ENCODE data around the gene DPP10.

Gene DPP10

DNA sequence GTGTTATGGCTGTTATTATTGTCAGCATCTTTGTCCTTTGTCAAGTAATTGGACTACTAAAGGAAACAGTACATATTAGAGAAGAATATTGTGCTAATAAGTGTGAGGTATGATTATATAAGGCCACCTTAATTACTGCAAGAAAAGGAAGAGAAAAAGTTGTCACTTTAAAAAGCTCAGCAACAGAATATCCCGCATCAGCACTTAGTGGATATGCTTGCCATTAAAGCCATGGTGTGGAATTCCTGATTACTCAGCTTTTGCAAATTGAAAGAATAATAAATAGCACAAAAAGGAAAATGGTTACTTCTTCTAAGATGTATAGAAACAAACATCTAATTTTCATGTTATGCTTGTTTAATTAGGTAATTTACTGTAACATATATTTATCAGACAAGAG is 347.5 kb downstream of the DPP10 start:
- in situ Hi-C loops (cut with HindIII; ENCODE audit: low sequenced_read_pairs): no loop called here

DNA sequence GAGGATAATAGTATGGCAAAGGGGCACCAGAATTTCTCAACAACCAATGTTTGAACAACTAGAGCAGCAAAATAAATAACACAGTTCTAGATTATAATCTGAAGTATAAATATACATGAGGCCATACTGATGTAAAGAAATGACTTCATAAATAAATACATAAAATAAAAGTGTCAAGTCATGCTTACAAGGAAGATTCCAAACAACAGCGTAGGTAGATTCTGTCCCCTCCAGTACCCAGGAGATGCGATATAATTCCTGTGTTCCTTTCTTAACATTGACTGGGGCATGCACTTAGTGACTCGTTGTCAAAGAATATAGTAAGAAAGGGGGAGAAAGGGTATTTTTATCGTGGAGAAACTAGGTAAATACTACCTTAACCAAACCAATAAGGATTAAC is 355.1 kb downstream of the DPP10 start:
- in situ Hi-C loops (cut with HindIII; ENCODE audit: low sequenced_read_pairs): no loop called here

DNA sequence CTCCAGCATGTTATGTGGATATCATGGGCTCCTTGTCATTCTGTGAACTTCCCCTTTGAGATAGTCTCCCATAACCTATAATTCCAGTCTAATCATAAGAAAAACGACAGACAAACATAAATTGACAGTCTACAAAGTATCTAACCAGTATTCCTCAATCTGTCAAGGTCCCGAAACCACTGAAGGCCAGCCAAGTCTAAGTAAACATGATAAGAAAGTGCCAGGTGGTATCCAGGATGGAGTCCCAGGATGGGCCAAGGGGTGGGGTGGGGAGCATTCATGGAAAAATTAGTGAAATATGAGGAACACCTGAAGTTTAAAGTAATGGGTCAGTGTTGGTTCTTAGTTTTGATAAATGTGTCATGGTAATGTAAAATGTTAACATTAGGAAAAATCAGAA is 355.5 kb downstream of the DPP10 start:
- in situ Hi-C loops (cut with HindIII; ENCODE audit: low sequenced_read_pairs): no loop called here

DNA sequence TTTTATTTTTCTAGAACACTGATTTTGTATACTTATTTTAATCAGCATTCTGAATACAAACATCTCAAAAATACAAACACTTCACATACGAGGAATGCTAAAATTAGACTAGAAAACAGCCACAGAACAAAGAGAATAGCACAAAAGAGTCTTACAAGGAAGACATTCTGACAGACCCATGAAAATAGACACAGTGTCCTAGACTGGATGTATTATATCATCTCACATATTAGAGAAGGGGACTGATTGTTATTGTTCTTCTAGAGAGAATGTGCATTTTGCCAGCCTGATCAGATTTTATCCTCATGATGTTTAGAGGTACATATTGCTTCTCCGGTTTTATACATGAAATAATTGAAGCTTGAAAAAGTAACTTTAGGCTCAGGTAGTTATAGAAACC is 357.9 kb downstream of the DPP10 start:
- in situ Hi-C loops (cut with HindIII; ENCODE audit: low sequenced_read_pairs): no loop called here

DNA sequence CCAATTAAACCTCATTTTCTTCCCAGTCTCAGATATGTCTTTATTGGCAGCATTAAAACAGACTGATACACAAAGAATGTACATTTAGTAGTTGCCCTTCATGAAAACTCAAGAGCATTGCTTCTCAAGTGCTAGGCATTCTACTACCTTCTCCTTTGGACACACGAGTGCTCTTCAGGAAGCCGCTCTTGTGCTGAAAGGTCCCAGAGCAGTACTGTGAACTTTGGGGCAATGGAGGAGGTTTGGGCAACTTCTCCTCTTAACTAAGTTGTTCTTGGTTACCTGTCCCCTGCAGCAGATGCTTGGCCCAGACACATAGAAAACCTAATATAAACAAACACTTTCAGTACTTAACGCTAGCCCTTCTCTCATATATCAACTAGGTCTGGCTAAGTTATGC is 362.8 kb downstream of the DPP10 start:
- in situ Hi-C loops (cut with HindIII; ENCODE audit: low sequenced_read_pairs): no loop called here

DNA sequence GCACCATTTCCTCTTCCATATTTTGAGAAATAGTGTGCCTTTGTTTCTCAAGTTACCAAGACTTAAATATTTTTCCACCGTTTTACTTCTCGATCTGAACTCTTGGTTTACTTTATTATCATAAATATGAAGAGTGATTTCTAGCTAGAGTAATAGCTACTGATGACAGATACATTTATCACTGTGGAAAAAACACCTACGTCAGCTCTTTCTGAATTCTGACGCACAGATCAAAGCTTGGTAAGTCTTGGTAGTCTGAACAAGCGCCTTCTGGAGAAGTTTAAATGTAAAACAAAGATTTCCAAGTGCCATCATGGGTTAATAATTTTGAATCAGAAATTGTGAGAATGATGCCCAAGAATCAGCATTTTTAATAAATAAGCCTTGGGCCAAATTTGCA is 367.7 kb downstream of the DPP10 start:
- in situ Hi-C loops (cut with HindIII; ENCODE audit: low sequenced_read_pairs): no loop called here

DNA sequence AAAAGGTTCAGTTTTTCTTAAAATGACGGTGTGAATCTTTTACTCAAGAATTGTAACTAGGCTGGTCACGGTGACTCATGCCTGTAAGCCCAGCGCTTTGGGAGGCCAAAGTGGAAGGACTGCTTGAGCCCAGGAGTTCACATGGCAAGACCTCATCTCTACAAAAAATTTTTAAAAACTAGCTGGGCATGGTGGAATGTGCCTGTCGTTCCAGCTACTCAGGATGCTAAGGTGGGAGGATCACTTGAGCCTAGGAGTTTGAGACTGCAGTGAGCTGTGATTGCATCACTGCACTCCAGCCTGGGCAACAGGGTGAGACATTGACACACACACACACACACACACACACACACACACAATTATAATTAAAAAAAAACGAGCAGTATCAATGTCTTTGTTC is 369.8 kb downstream of the DPP10 start:
- in situ Hi-C loops (cut with HindIII; ENCODE audit: low sequenced_read_pairs): no loop called here

DNA sequence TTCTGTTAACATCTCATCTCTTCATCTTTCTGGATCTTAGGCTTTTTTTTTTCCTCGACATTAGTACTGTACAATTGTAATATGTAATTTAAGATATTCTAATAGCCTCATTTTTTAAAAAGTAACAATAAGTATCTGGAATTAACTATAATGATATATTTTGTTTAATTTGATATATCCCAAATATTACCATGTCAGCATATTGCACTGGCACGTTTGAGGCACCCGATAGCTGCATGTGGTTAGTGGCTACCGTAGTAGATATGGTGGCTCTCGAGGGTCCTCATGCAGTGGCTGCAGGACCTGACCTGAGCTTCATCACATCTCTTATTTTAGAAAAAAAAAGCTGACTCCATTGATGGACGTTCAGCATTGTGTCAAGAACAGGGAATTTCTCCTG is 371.9 kb downstream of the DPP10 start:
- in situ Hi-C loops (cut with HindIII; ENCODE audit: low sequenced_read_pairs): no loop called here

DNA sequence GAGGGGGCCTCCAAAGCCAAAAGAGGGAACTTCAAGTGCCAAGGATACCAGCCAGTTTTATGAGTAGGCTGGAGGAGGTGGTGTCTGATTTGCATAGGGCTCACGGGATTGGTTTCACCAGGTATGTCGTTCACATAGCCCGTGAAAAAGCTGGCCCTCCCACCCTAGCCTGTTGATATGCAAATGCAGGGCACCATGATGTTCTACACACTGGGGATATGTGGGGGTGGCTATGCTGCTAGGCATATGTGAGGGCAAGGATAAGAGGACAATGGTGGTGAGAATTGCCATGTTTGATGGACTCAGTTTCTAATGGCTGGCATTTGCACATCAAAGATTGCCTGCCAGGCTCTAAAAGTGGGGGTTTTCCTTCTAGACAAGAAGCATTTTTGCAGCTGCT is 378.6 kb downstream of the DPP10 start:
- in situ Hi-C loops (cut with HindIII; ENCODE audit: low sequenced_read_pairs): no loop called here

DNA sequence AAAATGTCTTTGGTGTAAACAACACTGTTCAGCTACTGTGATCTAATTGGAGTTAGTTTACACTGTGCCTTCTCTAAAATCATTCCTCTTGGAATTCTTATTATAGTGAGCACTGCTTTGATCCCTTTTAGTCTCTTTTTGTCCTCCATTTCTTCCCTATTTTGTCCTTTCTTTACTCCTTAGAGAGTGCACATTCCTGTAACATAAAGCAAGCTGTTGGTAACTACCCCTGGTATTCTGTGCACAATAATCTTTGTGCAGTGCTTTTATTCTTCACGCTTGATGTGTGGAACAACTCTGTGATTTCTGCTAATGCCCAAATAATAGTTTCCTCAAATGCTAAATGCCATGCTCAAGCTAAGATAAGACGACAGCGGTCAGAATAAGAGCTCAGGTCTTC is 401.5 kb downstream of the DPP10 start:
- in situ Hi-C loops (cut with HindIII; ENCODE audit: low sequenced_read_pairs): no loop called here

DNA sequence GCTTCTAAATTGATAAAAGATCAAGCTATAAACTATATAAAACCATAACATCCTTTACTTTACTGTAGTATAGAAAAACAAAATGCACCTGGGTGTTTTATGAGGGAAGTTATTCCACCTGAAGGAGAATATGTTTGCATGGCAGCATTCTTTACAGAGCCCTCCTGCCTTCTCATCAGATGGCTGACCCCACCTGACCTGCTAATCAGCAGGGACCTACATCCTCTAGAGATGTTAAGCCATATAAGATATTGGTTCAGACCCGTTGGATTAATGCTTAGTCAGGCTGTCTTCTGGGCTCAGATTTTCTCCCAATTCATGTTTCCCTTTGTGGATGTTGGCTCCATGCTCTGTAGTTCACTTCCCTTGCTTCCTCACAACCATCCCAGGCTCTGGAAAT is 414.8 kb downstream of the DPP10 start:
- in situ Hi-C loops (cut with HindIII; ENCODE audit: low sequenced_read_pairs): no loop called here

DNA sequence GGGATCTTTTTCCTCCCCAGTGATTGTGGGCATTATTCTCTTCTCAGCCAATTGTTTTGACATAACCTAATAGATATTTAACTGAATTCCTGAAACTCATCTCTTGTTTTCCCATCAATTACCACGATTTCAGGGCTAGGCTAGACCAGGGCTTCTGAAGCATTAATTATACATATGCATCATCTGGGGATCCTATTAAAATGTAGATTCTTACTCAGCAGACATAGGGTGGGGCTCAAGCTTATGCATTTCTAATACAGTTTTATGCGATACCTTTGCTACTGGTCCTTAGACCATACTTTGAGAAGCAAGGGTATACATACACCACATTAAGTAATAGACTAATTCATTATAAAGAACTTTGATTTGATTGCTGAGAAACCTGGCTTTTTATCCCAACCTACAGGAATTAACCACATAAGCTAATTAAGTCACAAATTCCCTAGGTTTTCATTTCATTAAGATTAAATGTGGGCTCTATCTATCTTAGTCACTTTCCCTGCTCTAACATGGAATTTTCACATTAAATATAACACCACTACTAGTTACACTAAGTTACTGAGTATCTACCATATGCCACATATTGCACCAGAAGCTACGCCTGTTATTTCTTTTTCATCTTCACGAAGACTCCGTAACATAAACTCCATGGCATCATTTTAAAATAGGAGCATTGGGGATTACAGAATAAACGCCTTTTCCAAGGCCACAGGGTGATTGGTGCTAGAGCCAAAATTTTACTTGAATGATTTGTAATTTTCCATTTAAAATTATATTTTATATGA is 417.5 kb downstream of the DPP10 start:
- in situ Hi-C loops (cut with HindIII; ENCODE audit: low sequenced_read_pairs): no loop called here

DNA sequence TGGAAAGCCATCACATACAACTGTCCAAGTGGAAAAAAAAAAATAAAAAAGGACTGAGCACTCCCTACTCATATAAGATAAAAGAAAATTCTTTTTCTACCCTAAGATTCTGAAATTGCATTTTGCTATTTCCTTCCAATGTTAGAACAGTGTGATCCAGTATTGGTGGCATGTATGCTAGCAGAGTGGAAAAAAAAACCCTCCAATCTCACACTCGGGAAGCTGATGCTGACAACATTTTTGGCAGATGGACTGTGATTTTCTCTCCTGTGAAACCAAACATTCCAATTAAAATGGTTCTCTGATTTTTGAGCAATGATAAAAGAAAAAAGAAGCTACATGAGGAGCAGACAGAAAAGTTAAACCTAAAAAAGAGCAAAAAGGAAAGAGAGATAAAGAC is 419.8 kb downstream of the DPP10 start:
- in situ Hi-C loops (cut with HindIII; ENCODE audit: low sequenced_read_pairs): no loop called here

DNA sequence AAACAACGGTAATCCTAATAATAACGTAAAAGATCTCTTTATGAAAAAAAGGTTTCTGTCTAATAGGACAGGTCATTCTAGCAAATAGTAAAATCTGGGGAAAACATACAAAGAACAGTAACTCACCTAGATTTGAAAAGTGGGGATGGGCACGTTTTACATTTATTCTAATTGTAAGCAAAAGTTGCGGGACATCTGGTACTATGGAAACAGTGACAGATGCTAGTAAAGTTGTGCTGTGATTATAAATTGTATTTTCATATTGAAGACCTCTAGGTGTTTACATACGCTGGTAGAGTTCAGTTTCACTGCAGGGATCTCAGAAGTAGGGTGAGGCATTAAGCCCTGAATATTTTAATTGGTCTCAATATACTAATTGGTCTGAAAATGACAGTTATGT is 422.5 kb downstream of the DPP10 start:
- in situ Hi-C loops (cut with HindIII; ENCODE audit: low sequenced_read_pairs): no loop called here

DNA sequence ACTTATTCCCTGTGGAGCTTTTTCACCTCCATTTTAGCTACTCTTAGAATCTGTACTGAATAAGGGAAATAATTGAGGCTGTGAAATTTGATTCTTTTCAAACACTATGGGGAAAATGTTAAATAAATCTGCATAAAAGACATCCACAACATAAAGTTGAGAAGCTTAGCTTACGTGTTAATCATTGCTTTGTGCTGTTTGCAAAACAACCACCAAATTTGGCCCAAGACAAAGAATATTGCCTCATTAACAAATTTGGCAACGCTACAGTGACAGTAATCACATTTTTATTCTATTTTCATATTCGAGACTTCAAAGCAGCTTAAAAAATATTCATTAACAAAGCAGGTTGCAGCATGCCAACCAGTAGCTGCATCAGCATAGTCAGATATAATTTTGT is 437.6 kb downstream of the DPP10 start:
- in situ Hi-C loops (cut with HindIII; ENCODE audit: low sequenced_read_pairs): no loop called here

DNA sequence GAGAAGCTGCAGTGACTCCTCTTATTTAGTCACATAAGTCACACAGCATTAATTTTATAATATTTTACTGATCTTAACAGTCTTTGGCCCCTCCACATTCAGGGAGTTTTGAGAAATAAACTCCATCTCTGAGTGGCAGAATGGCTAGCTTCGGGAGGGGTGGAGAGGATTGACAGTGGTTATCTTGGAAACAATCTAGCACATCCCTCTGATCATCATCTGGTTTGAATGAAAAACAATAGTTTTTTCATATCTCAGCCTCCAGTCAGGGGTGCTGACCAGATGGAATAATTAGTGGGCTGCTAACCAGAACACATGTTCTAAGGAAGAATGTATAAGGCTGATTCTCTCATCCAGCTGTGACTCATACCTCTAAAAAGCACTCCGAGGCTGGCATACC is 477.5 kb downstream of the DPP10 start:
- in situ Hi-C loops (cut with HindIII; ENCODE audit: low sequenced_read_pairs): no loop called here

DNA sequence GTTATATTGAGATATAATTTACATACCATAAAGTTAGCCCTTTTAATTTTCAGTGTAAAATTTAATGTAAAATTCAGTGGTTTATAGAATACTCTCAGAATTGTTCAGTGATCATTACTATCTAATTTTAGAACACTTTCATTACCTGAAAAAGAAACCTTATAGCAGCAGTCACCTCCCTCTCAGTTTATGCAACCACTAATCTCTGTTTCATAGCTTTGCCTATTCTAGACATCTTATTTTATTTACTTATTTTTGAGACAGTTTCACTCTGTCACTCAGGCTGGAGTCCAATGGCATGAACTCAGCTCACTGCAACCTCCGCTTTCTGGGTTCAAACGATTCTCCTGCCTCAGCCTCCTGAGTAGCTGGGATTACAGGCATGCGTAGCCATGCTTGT is 479.6 kb downstream of the DPP10 start:
- in situ Hi-C loops (cut with HindIII; ENCODE audit: low sequenced_read_pairs): no loop called here

DNA sequence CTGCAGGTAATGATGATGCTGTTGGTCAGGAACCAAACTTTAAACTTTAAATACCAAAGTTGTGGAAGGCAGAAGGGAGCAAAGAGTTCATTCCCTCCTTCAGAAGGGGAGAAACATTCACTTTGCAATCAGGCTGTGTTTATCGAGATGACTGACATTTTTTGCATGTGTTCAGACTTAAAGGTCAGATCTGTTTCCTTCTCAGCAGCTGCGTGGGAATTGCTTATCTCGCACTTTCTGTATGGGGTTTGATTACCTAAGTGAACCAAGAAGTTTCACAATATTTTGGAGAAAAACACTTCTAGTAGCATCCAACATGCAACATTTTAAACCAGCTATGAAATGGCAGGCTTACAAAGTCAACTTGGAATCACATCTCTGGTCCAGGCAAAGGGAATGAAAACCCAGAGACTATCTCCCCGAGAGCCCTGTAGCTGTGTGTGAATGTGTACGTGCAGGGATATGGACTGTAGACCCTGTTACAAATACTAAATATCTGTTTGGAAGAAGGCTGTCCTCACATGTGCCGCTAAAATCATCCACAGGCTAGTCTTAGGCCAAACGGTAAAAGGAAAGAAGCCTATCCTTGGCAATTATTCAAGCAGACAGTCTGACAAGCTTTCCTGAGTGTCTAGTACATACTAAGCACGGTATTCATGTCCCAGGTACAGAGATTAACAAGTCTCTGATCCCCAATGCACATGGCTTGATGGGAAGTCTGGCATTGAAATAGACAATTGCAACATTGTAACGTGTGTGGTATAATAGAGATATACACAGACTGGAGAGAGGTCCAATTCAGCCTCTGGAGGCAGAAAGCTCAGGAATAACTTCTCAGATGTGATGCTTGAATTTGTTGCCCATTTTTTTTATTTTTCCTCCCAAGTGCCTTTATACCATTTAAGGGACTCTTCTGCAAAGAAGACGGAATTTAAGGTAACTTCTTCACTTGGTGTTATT is 483.1 kb downstream of the DPP10 start:
- in situ Hi-C loops (cut with HindIII; ENCODE audit: low sequenced_read_pairs): no loop called here

DNA sequence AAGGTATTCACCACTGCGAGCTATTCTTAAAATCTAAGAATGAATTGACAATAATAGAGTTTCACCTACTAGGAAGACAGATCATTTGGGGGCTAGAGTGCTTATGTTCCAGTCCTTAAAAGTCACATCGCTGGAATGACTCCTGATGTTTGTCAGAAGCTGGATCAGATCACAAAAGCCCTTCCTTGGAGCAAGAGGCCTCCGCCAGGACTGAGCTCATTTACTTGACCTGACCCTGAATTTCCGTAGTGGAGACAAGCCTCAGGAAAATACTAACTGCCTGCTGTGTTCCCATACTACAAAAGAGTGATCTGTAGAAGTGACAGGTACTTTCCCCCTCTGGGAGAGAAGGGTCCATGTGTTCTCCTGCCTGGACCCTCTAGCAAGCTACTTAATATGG is 483.9 kb downstream of the DPP10 start:
- in situ Hi-C loops (cut with HindIII; ENCODE audit: low sequenced_read_pairs): no loop called here

DNA sequence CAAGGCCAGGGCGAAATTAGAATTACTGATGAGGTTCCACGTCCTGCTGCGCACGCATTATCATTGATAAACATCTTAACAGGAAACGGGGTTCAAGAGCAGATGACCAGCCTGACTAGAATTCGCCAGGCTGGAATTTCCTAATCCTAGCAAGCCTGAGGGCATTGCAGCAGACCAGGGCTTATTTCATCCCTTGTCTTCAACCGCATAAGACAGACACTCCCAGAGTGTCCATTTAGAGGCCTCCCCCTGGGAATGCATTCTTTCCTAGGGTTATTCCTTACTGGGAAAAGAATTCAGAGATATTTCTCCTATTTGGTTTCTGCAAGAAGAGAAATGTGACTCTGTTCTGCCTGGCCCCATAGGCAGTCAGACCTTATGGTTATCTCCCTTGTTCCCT is 486.8 kb downstream of the DPP10 start:
- in situ Hi-C loops (cut with HindIII; ENCODE audit: low sequenced_read_pairs): no loop called here

DNA sequence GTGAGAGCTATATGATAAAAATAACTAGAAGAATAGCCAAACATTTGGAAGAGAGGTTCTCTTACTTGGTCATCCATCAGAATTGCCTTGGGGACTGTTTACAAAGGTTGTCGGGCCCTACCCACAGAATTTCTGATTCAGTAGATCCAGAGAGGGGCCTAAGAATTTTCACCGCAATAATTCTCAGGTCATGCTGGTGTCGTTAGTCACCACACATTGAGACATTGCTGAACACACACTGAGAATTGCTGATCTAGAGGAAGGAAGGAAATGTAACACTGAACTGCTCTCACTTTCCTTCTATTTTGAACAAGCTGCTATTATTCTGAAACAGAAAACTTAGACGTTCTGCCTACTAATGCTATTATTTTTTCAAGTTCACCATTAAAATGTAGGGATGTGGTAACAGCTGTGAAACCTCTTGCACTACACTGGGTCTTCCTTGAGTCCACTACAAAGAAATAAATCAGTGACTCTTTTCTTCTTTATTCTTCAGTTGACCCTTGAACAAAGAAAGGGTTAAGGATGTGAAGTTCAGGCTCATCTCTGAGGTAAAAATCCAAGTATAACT is 491.3 kb downstream of the DPP10 start:
- in situ Hi-C loops (cut with HindIII; ENCODE audit: low sequenced_read_pairs): no loop called here

DNA sequence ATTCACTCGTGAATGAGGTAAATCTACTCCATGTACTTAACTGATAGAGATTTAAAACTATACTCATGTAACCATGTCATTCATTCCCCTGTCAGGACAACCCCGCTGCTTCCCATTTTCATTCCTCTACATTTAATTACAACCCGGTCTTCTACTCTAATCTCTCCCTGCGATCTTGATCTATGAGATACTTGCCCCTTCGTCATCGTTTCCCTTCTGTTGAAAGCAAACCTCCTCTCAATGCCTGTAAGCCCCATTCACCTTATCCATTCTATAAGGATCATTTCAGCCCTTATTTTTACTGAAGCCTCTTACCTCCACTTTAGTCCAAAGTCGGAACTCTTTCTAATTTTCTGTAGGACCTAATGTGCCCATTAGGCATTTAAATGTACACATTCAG is 492.6 kb downstream of the DPP10 start:
- in situ Hi-C loops (cut with HindIII; ENCODE audit: low sequenced_read_pairs): no loop called here
